GM19035 (cell line): Measurements from ENCODE around the gene UBXN4.
"Not testable (repeated sequence)": the region's sequence is repeated elsewhere in the genome, so short reads cannot be mapped to it uniquely, and the experiment has no call there.

ENCODE experiments used
- ATAC-seq: cut with Tn5 transposase; IDR thresholded peaks from one replicate; pipeline ENCODE4 v1.9.1; 2021; ENCODE audit not compliant: unreplicated experiment

Gene UBXN4

DNA sequence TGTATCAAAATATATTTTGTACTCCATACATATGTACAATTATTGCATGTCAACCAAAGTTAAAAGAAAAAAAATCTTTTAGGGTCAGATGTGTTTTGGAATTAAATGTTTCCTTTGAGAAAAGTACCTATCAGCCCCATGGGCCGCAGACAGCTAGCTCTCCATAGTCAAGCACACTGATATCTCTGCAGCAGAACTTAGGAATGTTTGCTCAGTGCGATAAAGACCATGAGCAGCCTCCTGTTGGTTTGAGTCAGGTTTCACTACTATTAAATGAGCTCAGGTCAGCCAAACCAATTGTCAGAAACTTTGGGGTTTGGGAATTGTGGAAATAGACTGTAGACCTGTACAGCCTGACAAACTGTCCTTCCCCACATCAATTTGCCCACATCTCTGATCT lies 61.6 kb downstream of the UBXN4 start:
- ATAC-seq, result no peak

DNA sequence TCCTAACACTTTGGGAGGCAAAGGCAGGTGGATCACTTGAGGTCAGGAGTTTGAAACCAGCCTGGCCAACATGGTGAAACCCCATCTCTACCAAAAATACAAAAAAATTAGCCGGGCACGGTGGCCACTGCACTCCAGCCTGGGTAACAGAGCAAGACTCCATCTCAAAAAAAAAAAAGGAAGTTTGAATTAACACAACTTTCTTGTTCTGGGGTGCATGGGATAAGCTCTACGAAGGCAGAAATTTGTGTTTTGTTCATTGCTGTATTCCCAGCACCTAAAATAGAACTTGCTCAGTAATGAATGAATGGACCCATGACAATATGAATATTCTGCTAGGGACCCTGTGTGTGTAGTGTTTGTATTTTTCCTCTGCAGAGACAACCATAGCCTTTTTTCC lies 66.2 kb downstream of the UBXN4 start:
- ATAC-seq, result not testable (repeated sequence)

DNA sequence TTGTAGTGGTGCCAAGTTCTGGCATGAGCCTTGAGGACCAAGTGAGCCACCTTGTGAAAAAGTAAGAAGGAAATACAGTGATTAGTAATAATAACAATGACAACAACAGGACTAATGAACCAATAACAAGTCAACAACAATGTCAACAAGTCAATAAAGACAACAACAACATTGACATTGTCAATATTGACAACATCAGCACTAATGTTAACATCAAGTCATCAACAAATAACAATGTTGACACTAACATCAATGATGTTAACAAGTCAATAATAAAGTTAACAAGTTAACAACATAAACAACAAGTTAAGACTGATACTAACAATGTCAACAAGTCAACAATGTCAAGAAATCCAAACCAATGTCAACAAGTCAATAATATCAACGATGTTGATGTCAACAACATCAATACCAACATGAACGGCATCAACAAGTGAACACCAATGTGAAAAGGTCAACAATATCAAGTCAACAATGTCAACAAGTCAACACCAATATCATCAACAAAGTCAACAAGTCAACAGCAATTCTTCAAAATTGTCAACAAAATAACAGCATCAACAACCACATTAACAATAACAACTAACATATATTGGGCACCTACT lies 71.4 kb downstream of the UBXN4 start:
- ATAC-seq, result no peak

DNA sequence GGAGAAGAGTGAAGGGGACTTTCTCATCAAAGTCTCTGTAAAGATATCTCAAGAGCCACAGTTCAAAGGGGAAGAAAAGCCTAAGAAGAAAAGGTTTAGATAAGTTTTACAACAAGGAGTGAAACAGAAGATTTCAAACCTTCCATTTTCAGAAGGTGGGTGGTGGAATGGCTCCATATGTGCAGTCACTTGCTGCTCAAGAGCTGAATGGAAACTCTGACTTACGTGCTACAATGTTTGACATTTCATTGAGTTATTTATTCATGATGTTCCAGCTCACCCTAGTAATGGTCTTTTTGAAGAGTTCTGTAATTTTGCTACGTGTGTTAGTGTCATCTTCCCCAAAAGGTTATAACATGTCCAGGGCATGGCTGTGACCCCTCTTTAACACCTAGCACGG lies 73.6 kb downstream of the UBXN4 start:
- no peak for ATAC-seq

DNA sequence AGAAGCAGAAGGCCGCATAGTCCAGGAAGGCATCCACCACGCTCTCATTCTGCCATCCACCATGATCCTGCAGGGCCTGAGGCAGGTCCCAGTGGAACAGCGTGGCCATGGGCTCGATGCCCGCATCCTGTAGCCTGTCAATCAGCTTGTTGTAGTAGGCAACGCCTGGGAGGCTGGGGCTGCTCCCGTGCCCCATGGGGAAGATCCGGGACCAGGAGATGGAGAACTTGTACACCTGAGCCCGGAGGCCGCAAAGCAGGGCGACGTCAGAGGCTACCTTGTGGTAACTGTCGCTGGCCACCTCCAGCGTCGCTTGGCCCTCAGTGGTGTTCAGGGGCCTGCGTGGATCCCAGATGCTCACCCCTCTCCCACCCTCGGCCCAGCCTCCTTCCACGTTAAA lies 75.8 kb downstream of the UBXN4 start:
- ATAC-seq, result no peak

DNA sequence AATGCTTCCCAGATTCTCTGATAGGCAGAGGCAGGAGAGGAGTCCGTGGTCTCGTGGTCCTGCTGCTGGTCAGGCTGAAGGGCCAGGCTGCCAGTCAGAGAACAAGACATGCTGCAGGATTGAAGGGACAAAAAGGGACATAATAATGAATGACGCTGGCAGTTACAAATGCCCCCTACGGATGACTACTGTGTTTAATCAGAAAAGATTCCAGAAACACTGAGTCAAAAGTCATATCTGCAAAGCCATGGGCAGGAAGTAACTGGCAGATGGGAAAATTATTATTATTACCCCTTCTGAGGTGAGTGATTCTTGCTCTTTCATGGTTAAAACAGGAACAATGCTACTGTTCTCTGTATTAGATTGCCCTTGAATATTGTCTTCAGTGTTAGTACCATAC lies 76.3 kb downstream of the UBXN4 start:
- no peak for ATAC-seq

DNA sequence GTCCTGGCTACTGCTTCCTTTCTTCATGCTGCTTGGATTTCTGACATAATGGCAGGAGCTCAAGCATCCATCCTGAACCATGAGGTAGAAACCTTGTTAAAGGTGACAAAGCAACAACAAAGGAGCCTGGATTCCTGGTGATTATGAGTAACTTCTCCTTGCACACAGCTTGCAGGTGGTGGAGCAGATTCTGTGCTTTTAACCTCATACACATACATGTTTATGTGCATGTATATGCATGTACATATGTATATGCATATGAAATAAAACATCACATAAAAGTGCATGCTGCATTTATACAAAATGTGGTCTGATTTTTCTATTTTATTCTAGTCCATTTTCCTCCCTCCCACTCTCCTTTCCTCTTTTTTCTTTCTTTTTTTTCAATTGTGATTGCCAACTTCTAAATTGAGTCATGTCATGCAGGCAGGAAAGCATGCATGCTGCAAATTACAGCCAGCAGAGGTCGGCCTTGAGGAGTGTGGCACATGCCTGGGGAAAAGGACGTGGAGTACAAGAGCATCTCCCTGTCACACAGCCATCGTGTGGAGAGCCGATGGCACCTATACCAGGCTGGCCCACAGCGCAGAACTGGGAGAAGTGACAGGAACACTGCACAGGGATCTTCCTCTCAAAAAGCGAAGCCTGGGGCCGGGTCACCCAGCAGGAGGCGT lies 77.4 kb downstream of the UBXN4 start:
- no peak for ATAC-seq

DNA sequence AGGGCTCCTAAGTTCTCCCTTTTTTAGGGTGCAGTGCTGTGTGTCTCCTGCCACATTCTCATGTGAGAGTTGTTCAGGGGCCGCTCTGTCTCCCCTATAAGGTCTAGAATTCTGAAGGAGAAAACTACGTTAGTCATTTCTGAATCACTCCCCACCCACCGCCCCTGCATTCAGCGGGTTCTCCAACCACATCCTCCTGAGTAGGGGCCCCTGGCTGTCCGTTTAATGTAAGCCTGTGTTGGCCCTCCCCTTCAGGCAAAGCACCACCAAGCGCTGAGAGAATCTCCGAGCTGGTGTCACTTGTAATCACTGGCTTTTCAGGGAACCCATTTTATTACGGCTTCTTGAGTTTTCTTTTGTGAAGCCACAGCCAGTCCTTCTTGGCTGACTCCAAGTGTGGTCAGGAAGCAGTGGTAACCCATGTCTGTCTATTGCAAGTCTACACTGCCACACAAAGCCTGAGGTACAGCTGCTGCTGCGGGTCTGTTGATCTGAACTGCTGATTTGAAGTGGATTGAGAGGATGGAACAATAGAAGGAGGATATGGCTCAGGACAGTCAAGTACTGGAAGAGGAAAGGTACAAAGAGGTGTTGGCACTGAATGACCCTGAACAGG lies 78.5 kb downstream of the UBXN4 start:
- peak; percentile 90 for ATAC-seq

DNA sequence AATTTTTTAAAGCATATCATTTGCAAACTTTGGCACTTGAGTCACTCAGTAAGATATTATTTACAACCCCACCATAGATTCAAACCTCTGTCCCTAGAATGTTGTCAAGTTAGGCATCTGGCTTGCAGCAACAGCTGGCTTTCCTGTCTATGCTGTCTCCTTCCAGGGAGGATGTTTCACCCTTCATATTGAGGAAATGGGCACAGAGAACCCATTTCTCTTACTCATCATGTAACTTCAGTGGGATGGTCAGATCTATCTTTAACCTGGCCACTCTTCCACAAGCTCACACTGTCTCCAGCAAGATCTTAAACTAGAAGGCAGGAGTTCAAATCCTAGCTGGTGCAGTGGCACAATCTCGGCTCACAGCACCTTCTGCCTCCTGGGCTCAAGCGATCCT lies 79.5 kb downstream of the UBXN4 start:
- ATAC-seq, result no peak

DNA sequence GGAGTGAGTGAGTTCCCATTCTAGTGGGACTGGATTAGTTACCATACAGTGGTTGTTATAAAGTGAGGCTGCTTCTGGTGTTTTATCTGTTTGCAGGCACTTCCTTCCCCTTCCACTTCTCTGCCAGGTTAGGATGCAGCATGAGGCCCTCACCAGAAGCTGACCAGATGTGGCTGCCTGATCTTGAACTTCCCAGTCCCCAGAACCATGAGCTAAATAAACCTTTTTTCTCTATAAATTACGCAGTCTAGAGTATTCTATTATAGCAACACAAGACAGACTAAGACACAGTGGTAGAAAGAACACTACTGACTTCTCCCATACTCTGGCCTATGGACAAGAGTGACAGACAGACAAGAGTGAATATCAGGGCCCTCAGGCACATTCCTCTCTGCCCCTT lies 81.2 kb downstream of the UBXN4 start:
- no peak for ATAC-seq

DNA sequence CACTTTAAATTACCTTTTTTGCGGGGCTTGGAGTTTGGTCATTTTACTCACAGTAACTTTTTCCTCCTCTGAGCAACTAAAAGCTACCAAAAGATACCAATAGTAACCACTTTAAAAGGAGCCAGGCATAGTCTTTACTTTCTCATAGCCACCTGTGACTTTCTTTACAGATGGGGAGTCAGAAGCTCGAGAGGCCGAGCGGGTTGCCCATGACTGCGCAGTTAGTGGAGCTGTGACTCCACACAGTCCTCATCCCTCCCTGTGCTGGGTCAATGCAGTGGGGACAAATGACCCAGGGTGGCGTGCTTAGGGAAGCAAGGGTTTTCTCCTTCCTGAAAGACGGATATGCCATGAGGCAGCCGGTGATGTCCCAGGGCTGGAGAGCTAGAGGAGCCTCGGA lies 83.5 kb downstream of the UBXN4 start:
- no peak for ATAC-seq

DNA sequence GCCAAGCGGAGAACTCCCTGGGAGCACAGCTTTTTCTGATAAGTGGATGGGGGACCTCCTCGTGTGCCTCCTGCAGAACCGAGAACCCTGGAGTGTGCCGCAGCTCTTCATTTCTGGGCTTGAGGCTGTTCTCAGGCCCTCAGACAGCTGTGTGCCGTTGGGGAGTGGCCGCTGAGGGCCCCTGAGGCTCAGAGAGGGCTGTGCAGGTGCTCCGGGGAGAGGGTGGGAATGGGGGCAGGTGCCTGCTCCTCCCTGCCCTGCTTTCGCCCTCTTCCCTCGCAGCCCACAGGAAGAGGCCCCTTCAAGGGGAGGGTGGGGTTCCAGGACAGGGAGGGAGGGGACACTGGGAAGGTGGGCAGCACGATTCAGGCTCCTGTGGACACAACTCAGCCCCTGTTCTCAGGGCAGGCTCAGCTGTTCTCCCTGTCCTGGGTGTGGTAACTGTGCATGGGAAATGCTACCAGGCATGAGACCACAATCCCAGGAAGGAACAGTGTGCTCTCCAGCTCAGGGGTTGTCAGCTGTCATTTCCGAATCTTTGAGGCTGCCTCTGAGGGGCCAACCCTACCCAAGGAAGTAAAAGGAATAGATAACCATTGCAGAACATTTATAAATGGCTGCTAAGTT lies 84.0 kb downstream of the UBXN4 start:
- ATAC-seq, result no peak

DNA sequence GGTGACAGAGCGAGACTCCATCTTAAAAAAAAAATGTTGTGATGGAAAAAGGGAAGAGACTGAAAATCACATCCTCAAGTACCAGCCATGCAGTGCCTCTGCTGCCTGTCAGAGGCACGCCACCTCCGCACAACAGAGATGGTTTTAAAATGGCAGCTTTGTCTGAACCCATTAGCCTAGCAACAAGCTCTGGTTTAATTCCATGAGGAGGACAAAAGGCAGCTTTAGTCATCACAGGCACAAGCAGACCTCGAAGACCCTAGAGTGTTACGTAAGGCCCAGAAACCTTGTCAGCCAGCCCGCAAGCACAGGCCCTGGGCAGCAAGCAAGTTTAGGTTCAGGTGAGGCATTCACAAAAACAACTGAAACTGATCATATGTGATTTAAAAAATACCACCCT lies 84.9 kb downstream of the UBXN4 start:
- no peak for ATAC-seq

DNA sequence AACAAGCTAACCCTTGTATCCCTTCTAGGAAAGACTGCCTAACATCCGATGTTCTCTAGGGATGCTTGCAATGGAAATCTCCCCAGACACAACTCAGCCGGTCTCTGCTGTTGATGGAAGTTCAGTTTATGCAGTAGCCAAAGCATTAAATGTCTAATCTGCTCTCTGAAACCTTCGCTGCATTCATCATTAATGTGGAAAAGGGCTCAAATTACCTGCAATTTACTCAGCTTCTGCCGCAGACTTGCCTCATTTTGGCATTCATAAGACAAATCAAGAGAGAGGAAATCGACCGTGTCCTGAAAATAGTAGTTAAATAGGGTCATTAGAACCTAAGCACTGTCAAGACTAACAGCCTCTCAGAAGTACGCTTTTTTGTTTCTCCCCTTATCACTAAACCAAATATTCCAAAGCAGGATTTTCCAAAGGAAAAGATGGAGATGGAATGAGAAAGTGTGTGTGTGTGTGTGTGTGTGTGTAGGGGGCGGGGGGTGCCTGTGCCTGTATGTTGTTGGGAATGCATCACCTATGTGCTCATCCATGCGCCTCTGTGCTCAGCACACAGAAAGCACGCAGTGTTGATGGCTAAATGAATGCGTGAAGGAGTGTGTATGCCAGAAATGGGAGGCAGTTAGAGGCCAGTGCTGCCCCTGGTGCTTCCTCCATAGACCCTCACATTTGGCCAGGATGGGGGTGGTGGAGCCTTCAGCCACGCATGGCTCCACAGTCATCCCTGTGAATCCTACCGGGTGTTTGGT lies 87.9 kb downstream of the UBXN4 start:
- ATAC-seq, result no peak

DNA sequence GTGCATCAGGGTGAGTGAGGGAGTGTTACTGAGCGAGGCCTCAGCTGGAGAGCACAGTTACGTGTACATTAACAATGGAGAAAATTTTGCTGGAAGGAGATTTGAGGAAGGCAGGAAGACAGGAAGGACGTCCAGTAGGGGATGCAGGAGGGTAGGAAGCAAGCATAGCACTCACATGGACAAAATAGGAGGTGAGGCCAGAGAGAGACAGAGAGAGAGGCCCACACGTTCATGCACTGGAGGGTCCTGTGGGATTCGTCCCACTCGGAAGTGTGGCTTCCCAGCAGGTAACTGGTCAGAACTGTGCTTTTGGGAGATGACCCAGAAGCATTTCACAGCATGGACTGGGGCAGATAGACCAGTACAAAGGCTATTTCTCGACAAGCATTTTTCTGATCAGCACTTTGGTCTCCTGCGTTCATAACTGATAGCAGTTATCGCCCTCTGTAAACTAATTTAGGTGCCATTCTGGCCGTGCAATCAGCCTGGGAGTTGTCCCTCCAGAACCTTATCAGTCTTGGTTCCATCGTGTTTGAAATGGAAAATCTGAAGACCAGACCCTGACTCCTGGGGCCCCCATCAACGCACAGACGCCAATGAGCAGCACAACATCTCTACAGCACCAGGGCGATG lies 89.6 kb downstream of the UBXN4 start:
- no peak for ATAC-seq

DNA sequence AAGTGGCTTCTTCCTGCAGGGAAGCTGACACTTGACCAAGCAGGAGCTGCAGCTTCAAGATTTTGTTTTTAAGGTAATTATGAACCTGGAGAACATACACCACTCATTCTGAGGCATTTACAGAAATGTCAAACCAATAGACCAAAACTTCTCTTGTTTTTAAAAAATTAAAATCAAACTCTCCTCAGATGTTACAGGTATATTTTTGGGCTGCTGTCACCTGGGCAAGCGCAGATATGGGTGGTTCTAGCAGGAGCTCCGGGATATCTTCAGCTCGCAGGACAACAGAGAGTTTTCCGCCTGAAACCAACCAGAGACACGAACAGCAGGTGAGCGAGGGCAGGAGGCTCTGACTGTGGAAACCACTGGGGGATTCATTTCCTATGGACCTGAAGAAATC lies 91.2 kb downstream of the UBXN4 start:
- no peak for ATAC-seq
